CD4-positive, alpha-beta T cell treated with Interleukin-21 for 1 hour (primary cell): ENCODE results near the gene CROCC.

ENCODE experiments used
- DNase-seq: peaks from one replicate; pipeline ENCODE4 v3.0.0-alpha.2; 2020

Gene CROCC

GRCh38 chr1:17017435-17017834, 95.7 kb downstream of the CROCC start:
- DNase-seq: no peak

GRCh38 chr1:17018849-17019248, 97.1 kb downstream of the CROCC start:
- no peak for DNase-seq

- DNase-seq: no peak
Measured at GRCh38 chr1:17020502-17020901, 98.8 kb downstream of the CROCC start.

GRCh38 chr1:17021896-17022295, 100.2 kb downstream of the CROCC start:
- no peak for DNase-seq
